ENCODE results near the gene IQUB.
"Not testable (repeated sequence)": the region's sequence is repeated elsewhere in the genome, so short reads cannot be mapped to it uniquely, and the experiment has no call there.

Gene IQUB

GRCh38 chr7:123415625-123416024, 118.8 kb downstream of the IQUB start:
- no peak for DNase-seq (ENCODE audit: low read depth in 2 of 2)

GRCh38 chr7:123410273-123410904, 124.0 kb downstream of the IQUB start:
- DNase-seq (ENCODE audit: low read depth in 2 of 2): no peak

- DNase-seq (ENCODE audit: low read depth in 2 of 2): not testable (repeated sequence)
Measured at GRCh38 chr7:123407951-123408350, 126.4 kb downstream of the IQUB start.

Data from stimulated activated CD4-positive, alpha-beta T cell treated with anti-CD3 and anti-CD28 coated beads, Interleukin-12 subunit alpha, Interleukin-12 subunit beta, amount 100 ng/mL, for 24 hours (primary cell).